Stimulated activated CD8-positive, alpha-beta memory T cell treated with anti-CD3 and anti-CD28 coated beads, Interleukin-12 subunit alpha, Interleukin-12 subunit beta, amount 100 ng/mL, for 4 hours (primary cell): ENCODE results near the gene STMP1.

Experiments used
- DNase-seq: peaks from one replicate; pipeline ENCODE4 v3.0.0-alpha.2; 2020; ENCODE audit warnings: low read depth

STMP1 gene

GRCh38 chr7:135719688-135720087 lies 57.4 kb downstream of the STMP1 start:
- no peak for DNase-seq

DNA sequence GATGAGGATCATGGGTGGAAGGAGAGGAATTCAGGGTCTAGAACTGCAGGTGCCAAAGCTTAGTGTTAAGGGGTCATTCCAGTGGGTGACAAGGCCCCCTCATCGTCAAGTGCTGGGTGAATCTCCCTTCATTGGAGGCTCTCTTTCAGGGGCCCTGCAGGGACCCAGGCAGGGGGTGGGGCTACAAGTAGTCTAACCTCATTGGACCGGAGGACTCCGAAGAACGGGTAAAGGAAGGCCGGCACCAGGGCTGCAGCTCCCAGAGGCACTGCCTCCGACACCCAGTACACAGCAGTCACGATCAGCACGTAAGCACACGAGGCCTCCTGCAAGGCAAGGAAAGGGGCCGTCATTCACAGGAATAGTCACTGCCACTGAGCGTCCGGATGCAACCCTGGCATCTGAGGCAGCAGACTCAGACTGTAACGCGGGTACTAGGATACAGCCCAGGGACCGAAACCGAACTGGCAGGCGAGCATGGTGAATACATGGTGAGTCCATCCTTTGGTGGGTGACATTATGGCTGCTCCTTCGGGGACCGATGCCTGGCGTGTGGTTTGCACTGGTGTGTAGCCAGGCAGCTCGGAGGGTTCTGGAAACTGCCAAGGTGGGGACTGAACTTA lies 59.0 kb downstream of the STMP1 start:
- DNase-seq = no peak

GRCh38 chr7:135723411-135723810 lies 61.1 kb downstream of the STMP1 start:
- no peak for DNase-seq
